ENCODE data around the gene RIMS1.

- no peak for TF ChIP-seq NBN (conservative IDR thresholded peaks at IDR 0.05)
- no peak for TF ChIP-seq ZNF260 (CRISPR knock-in tag; IDR thresholded peaks at IDR 0.05; ENCODE audit: borderline replicate concordance, low read depth)
- TF ChIP-seq HOXA7 (CRISPR knock-in tag; IDR thresholded peaks at IDR 0.05): no peak
- TF ChIP-seq CTCF (CRISPR knock-in tag; IDR thresholded peaks at IDR 0.05): no peak
- no peak for TF ChIP-seq FOXM1 (CRISPR knock-in tag; IDR thresholded peaks at IDR 0.05)
- TF ChIP-seq SMC3 (IDR thresholded peaks at IDR 0.05; ENCODE audit: low read length): no peak
- no peak for TF ChIP-seq TFAP4 (IDR thresholded peaks at IDR 0.05; ENCODE audit: borderline replicate concordance, low read depth)
- TF ChIP-seq ZBTB33 (CRISPR knock-in tag; IDR thresholded peaks at IDR 0.05): no peak
- TF ChIP-seq ZNF780A (CRISPR knock-in tag; IDR thresholded peaks at IDR 0.05): no peak
- TF ChIP-seq MAFK (conservative IDR thresholded peaks at IDR 0.05 in 1 of 2, IDR thresholded peaks at IDR 0.05 in 1 of 2; ENCODE audit: low read length in 2 of 2): no peak
Observed at GRCh38 chr6:71852948-71853347, 33.4 kb upstream of the RIMS1 start.

Data from HepG2 (cell line).